HEK293 (cell line): Measurements from ENCODE around the gene ZNF324.

Experiments used
- BCL11A ChIP-seq: fragments of 450-650 bp; formaldehyde crosslinking; IDR thresholded peaks from 2 replicates; pipeline ENCODE4 v1.5.1; 2016; ENCODE audit warnings: low read depth, missing biosample characterization, missing genetic modification characterization
- CTCF ChIP-seq: fragments of 450-650 bp; formaldehyde crosslinking; IDR thresholded peaks from 2 replicates; pipeline ENCODE4 v1.5.1; 2016; ENCODE audit warnings: missing biosample characterization, missing genetic modification characterization

GRCh38 chr19:58513213-58513693 lies 46.4 kb downstream of the ZNF324 start:
- TF ChIP-seq BCL11A (no peak), CTCF (tag by site-specific recombination) (no peak)
